Calu3 (cell line): Measurements from ENCODE around the gene OR52H1. TPM values are rescaled to one million over a fixed set of nuclear protein-coding genes. Genes with fewer than 3 reads are reported as not detected.

Experiments
- BruUV-seq: library from RNA; stranded (reverse); fragments of 400-500 nt; replicated peaks from 2 replicates; lab custom pipeline; 2021; lab: Mats Ljungman, UMichigan
- CTCF ChIA-PET: fragments of 300-600 bp; sonication (Branson Sonifier 250); formaldehyde crosslinking; loops from one replicate; lab custom pipeline; 2022; ENCODE audit warnings: antibody characterized with exemption; lab: Charles Lee
- DNase-seq: peaks from one replicate; pipeline ENCODE4 v3.0.0; 2022
- H3K27ac Mint-ChIP-seq: one replicate; pipeline ENCODE4 v1.8.0; 2022; ENCODE audit warnings: mixed read lengths; ENCODE audit not compliant: unreplicated experiment
- H3K27me3 Mint-ChIP-seq: one replicate; pipeline ENCODE4 v1.8.0; 2022; ENCODE audit warnings: mixed read lengths; ENCODE audit not compliant: unreplicated experiment
- H3K36me3 Mint-ChIP-seq: one replicate; pipeline ENCODE4 v1.8.0; 2022; ENCODE audit warnings: mild to moderate bottlenecking, moderate library complexity, mixed read lengths; ENCODE audit not compliant: insufficient read depth, unreplicated experiment
- H3K4me1 Mint-ChIP-seq: one replicate; pipeline ENCODE4 v1.8.0; 2022; ENCODE audit warnings: mild to moderate bottlenecking, low read depth, mixed read lengths; ENCODE audit not compliant: unreplicated experiment
- H3K4me3 Mint-ChIP-seq: one replicate; pipeline ENCODE4 v1.8.0; 2022; ENCODE audit warnings: mild to moderate bottlenecking, low read depth, moderate library complexity, mixed read lengths; ENCODE audit not compliant: unreplicated experiment
- H3K9me3 Mint-ChIP-seq: one replicate; pipeline ENCODE4 v1.8.0; 2022; ENCODE audit warnings: low read depth, mixed read lengths; ENCODE audit not compliant: unreplicated experiment
- CTCF ChIP-seq: fragments of 200-600 bp; IDR thresholded peaks from one replicate; pipeline ENCODE4 v1.8.0; 2022; ENCODE audit warnings: antibody characterized with exemption; ENCODE audit not compliant: unreplicated experiment
- intact Hi-C: fragments of 100-400 bp; cut with micrococcal nuclease; formaldehyde crosslinking; loops from one replicate; pipeline ENCODE4 v1.10.0; 2022; ENCODE audit not compliant: unreplicated experiment
- total RNA-seq: library from RNA; stranded (reverse); gene quantifications from 2 replicates; pipeline ENCODE4 v1.2.3, GENCODE V29; 2022

The OR52H1 gene
- total RNA-seq, 1 experiment from 2014 or later, result not detected

DNA sequence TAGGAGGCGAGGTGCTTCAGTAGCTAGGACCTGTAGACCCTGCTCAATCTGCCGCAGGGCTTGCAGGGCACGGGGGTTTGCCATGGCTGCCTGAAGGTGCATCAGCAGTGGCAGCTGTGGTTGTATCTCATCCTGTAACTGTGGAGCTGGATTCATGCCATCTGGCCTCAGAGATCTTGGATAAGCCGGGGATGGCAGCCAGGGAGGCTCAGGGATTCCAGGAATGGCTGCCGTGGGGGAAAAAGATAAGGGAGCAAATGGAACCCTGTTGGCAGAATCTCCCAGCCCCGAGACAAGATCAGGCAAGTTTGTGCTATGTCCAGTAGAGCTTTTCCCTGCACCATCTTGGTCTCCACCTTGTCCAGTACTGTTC is 40.4 kb downstream of the OR52H1 start:
- no peak for TF ChIP-seq CTCF
- intact Hi-C loops, result no loop called here
- no peak overlapping the region for H3K27ac Mint-ChIP-seq
- CTCF ChIA-PET, result no interaction called here
- no TSS peak for BruUV-seq
- no peaks in the 10 kb centered on the region for H3K36me3 Mint-ChIP-seq
- no peaks in the 10 kb centered on the region for H3K4me1 Mint-ChIP-seq
- H3K9me3 Mint-ChIP-seq, result no peaks in the 10 kb centered on the region
- H3K27me3 Mint-ChIP-seq, result peaks cover 77% of the 10 kb centered on the region
- H3K4me3 Mint-ChIP-seq, result no peak overlapping the region
- no peak for DNase-seq

DNA sequence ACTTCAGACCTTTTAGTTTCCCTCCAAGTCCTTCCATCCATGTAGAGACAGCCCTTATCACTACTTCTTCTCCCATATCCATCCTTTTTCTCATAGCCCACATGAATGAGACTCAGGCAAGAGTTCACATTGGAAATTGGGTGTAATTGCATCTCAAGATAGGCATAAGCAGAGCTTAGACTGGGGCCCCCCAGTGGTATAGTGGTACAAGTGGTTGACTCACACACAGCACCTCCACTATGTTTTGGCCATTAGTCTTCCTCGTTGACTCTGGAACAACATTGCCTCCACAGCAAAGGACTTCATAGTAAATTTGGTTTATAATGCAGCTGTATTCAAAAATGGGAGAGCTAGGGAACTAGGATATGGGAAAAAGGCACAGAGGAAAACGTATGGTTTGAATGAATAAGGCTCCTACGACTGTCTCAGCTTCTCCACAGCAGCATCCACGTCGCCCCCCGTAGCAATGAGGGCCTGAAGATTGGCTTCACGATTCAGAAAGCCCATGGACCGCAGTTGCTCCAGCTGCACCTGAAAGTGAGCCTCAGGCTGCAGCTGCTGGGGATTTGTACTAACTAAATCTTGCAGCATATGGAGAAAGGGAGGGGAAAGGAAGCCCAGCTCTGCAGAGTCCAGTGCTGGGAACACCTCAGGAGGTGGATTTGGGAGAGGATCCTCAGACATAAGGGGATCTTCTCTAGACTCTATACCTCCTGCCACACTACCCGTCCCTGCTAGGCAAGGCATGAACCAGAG is 41.0 kb downstream of the OR52H1 start:
- H3K27ac Mint-ChIP-seq, result no peak overlapping the region
- H3K9me3 Mint-ChIP-seq, result no peaks in the 10 kb centered on the region
- BruUV-seq, result no TSS peak
- DNase-seq, result no peak
- TF ChIP-seq CTCF, result no peak
- peaks cover 75% of the 10 kb centered on the region for H3K27me3 Mint-ChIP-seq
- no peaks in the 10 kb centered on the region for H3K36me3 Mint-ChIP-seq
- no peak overlapping the region for H3K4me3 Mint-ChIP-seq
- CTCF ChIA-PET, result no interaction called here
- H3K4me1 Mint-ChIP-seq, result no peaks in the 10 kb centered on the region
- intact Hi-C loops, result no loop called here

GRCh38 chr11:5505363-5506048 is 42.8 kb downstream of the OR52H1 start:
- H3K27ac Mint-ChIP-seq, result no peak overlapping the region
- H3K4me1 Mint-ChIP-seq, result no peaks in the 10 kb centered on the region
- no peaks in the 10 kb centered on the region for H3K9me3 Mint-ChIP-seq
- no peak for DNase-seq
- no TSS peak for BruUV-seq
- no peak overlapping the region for H3K4me3 Mint-ChIP-seq
- no peak for TF ChIP-seq CTCF
- H3K36me3 Mint-ChIP-seq, result no peaks in the 10 kb centered on the region
- CTCF ChIA-PET, result no interaction called here
- intact Hi-C loops, result no loop called here
- peaks cover 75% of the 10 kb centered on the region for H3K27me3 Mint-ChIP-seq

DNA sequence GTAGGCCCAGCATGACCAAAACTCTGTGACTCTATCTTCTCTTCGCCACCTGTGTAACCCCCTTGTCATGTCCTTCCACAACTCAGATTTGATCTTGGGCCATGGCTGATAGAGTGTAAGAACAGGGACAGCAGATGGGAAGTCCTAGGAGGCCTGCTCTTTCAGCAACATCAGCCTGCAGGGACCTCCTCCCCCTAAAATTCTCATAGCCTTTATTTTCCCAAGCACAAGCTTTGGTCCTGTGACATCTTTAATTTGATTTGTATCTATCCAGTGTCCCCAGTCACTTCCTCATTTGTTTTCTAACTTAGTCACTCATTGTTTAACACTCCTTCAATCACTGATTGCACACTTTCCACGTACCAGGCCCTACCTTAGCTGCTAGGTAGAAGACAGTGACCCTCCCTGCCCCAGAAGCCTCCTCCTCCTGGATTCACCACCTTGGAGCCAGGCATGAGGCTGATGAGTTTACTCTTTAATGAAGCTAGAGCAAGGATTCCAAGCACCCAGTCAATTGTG is 43.9 kb downstream of the OR52H1 start:
- TF ChIP-seq CTCF, result no peak
- CTCF ChIA-PET, result no interaction called here
- Mint-ChIP-seq H3K9me3 (no peaks in the 10 kb centered on the region), H3K36me3 (no peaks in the 10 kb centered on the region), H3K27me3 (peaks cover 77% of the 10 kb centered on the region), H3K4me3 (no peak overlapping the region), H3K4me1 (no peaks in the 10 kb centered on the region), H3K27ac (no peak overlapping the region)
- no peak for DNase-seq
- BruUV-seq, result no TSS peak
- intact Hi-C loops, result no loop called here
